HG03558 (cell line): ENCODE results near the gene MRPL46.

ENCODE experiments used
- ATAC-seq: cut with Tn5 transposase; IDR thresholded peaks from one replicate; pipeline ENCODE4 v1.9.1; 2021; ENCODE audit warnings: moderate number of reproducible peaks; ENCODE audit not compliant: unreplicated experiment; ENCODE audit errors: extremely low read depth

Gene MRPL46

GRCh38 chr15:88467073-88467934 lies at the start of gene MRPL46, which contains the start of gene MRPS11:
Gene MRPL46, minus strand, starts transcription at chr15:88467388. Its CDS starts 11 bp downstream, at chr15:88467377.
Gene MRPS11, plus strand, starts transcription at chr15:88467708. Its CDS starts 10 bp downstream, at chr15:88467718.
- peak; percentile 75 for ATAC-seq

- ATAC-seq: no peak
These were observed 46.0 kb upstream of the MRPL46 start for GRCh38 chr15:88513195-88513594.

DNA sequence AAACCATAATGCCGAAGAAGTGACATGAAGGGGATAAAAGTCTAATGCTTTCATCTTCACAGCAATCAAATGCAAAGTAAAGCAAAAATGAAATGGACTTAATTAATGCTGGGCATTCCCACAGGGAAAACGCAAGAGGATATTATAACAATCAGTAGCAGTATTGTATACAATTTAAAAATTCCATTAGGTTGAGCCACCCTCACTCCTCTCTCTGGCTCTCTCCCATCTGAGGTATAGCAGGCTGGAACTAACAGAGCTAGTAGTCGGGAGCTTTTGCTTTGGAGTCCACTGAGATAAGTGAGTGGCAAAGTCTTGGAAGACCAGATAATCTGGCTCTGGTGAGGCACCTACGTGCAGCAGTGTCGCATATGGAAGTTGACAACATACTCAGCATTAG lies 45.4 kb upstream of the MRPL46 start:
- ATAC-seq: no peak

- ATAC-seq: no peak
These were observed 44.9 kb upstream of the MRPL46 start for GRCh38 chr15:88512078-88512477.

GRCh38 chr15:88511161-88511560 lies 44.0 kb upstream of the MRPL46 start:
- no peak for ATAC-seq

- ATAC-seq: no peak
These were observed 42.8 kb upstream of the MRPL46 start for GRCh38 chr15:88509964-88510363.

DNA sequence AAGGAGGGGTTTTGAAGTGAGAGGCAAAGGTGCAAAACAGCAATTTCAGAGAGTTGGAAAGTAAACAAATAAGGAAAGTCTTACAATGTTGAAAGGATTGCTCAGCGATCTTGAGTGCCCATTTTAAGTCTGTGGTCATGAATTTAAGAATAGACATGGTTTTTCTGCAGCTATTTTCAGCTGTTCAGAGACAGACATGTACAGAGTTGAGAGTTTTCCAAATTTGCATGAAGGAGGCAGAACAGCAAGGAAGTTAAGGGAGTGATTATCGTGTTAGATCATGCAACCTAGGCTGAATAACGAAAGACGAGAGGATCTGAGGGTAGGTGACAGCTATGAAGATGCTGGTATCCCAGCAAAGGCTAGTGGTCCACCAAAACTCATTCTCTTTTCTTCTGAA lies 42.1 kb upstream of the MRPL46 start:
- ATAC-seq: no peak

DNA sequence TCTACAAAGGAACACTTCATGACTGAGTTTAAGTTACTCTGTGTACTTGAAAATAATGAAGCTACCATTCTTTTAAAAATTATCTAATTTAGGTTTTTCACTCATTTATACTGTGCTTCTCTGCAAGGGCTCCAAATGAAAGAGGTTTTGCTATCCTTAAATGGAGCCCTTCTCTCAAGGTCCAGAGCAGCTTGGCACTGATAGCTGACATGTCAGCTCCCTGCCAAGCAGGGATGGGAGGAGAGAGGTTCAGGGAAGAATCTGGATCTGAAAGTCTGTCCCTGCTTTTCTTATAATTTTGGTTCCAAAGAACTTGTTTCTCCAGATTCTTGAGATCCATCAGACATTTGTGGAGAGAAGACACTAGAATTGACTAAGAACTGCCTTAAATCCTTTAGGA lies 39.4 kb upstream of the MRPL46 start:
- ATAC-seq: no peak

GRCh38 chr15:88505721-88506120 lies 38.5 kb upstream of the MRPL46 start:
- ATAC-seq: no peak

DNA sequence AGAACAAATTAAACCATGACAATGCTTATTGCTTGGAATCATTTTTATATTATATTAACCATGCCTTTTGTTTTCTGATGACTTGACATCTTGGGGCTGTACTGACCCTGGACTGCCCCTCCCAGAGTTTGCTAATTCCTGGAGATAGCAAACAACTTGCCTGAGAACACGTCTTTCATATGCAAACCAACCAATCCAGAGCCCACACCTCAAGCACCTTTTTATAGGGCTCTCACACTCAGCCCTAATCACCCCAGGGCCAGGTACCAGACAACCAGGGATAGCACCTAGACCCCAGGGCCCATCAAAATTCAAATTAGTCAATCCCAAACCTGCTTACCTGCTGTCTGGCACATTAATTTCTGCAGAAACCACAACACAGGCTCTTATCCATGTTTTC lies 37.3 kb upstream of the MRPL46 start:
- ATAC-seq: no peak

GRCh38 chr15:88498996-88499395 lies 31.8 kb upstream of the MRPL46 start:
- no peak for ATAC-seq

DNA sequence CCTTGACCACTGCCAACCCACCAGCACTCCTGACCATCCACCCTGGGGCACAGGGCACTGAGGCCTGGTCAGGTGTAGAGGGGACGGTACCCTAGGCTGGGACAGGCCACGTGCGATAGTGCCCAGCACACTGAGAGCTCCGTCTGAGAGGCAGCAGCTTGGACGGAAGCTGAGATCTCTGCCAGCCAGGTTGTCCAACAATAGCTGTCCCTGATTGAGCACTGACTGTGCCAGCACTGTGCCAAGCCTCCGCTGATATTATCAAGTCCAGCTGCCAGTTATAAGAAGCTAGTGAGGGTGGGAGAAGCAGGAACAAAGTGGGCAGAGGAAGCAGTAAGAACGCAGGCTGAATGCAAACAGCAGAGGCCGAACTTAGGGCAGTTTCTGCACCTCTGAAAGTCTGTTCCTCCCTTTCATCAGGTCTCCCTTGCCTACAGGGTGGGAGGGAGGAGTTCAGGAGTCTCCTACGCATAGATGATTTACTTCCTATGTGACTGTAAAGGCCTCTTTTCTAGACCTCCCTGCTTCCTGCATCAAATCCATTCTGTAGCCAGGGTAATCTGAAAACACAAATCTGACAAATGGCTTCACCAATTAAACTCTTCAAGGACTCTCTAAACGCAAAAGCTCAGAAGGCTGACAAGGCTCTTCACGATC lies 30.0 kb upstream of the MRPL46 start:
- ATAC-seq: no peak

DNA sequence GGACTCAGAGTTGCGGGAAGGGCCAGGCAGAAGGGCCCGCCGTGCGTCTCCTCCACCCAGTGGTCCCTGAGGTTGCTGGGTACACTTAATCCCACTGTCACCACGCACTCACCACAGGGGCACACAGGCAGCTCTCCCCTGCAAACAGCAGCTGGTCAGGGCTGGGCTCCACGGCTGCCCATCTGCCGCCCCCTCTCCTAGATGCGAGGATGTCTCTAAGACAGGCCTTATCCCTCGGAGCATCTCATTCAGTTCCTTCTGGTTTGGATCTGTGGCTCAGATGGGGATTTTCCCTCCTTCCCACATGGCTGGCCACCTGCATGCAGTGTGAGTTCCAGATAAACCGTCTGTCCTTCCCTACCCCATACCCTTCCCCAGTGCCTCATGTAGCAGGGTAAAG lies 26.7 kb upstream of the MRPL46 start:
- no peak for ATAC-seq

DNA sequence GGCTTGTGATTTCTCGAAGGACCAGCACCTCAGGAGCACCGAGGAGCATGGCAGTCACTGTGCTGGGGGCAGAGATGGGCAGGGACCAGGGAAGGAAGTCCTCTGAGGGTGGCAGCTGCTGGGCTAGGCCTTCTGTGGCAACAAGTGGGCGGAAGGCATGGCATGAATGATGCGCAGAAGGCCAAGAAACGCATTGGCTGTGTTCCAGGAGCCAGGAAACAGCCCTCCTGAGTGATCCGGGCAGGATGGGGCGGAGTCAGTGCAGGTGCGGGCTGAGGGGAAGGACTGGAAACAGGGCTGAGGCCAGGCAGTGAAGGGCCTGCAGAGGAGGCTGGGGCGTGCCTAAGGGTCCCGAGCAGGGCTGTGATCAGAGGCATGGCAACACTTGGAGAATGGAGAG lies 24.0 kb upstream of the MRPL46 start:
- no peak for ATAC-seq

- no peak for ATAC-seq
These were observed 22.8 kb upstream of the MRPL46 start for GRCh38 chr15:88490036-88490435.

DNA sequence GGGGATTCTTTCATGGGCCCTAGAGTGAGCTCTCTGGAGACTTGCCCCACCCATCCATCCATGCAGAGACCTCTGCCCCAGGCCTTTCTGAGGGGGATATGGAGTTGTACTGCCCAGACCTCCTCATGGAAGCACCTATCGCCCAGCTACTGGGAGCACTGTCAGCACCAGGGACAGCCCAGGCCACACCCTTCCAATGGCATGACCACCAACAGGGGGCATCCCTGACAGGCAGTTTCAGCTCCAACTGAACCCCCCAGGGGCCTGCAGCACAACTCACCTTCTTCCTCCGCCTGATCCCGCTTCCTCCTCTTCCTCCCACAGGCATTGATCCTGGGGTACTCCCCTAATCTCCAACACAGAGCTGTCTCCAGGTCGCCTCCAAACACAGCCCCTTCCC lies 22.1 kb upstream of the MRPL46 start:
- no peak for ATAC-seq

GRCh38 chr15:88487796-88488523 lies 20.8 kb upstream of the MRPL46 start:
- no peak for ATAC-seq

DNA sequence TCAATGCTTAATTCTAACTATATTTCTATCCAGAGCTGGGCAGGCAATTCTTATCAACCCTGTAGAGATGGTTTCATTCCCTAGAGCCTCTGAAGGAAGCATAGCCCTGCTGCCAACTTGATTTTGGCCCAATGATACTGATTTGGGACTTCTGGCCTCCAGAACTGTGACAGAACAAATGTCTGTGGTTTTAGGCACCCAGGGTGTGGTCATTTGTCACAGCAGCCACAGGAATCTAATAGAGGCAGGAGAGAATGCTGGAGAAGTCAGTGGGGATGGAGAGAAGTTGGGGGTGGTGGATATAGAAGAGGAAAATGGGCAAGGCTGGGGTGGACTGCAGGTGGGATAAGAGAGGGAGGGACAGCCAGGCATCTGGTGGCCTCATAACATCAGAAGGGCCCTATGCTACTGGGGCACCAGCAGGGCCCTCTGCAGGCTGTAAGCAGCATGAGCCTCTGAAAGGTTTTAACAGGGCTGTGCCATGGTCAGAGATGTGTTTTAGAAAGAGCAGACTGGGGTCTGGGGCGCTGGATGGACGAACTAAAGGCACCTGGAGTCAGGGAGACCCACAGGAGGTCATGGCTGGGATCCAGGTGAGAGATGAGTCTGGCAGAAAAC lies 20.1 kb upstream of the MRPL46 start:
- ATAC-seq: no peak

DNA sequence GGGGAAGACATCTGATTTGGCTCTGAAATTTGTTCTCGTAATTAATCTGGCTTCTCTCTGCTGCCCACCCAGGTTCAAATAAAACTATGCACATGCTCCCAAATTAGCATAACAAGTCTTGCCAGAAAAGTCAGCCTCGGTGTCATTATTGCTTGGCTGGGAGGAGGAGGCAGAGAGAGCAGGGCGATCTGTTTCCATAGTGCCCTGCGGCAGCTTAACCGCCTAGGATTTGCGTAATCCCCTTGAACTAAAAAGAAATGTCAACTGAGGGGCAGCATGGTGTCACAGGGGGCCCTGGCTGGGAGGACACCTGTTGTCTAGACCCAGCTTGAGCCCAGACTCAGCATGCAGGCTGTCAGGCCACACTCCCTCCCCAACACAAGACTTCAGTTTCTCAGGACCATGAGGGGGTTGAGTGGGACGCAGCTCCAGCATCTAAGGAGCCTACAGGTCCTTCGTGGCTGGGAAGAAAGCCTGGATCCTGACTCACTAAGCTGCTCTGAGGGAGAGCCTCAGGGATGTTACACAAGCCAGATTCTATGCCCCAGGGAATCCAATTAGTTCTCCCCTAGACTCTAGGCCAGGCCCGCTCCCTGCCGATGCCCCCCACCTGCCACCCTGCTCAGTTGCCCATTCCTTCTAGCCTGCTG lies 17.6 kb upstream of the MRPL46 start:
- no peak for ATAC-seq

GRCh38 chr15:88482263-88482662 lies 15.1 kb upstream of the MRPL46 start:
- no peak for ATAC-seq
